ENCODE data around the gene RECK.

GRCh38 chr9:36035006-36035405, 1.7 kb upstream of the RECK start:
- no peak for TF ChIP-seq ZNF274 (IDR thresholded peaks at IDR 0.05; ENCODE audit: low read depth, low read length)
- TF ChIP-seq YY1 (IDR thresholded peaks at IDR 0.05; ENCODE audit: insufficient read depth, insufficient read length): no peak
- no peak for TF ChIP-seq SUZ12 (IDR thresholded peaks at IDR 0.05; ENCODE audit: extremely low read depth, insufficient read depth, insufficient read length)

All from NT2/D1 (cell line).